Measurements from ENCODE around the gene TWF2. TPM values are rescaled to one million over a fixed set of nuclear protein-coding genes. Genes with fewer than 3 reads are reported as not detected.
A peak's percentile ranks its signal among the peaks of the same experiment; 100 is the strongest.

TWF2 gene
- total and polyA plus RNA-seq, 10 of the 15 experiments (the other 5 are each of a cell fraction or from before 2014, with no cell fraction given) = 0.16 to 106 (median 68.5) TPM

- no peak for TF ChIP-seq ZZZ3 (IDR thresholded peaks at IDR 0.05; ENCODE audit: control insufficient read depth, insufficient read length, low read depth)
- TF ChIP-seq MEF2A (IDR thresholded peaks at IDR 0.05; ENCODE audit: insufficient read depth, low read depth, low read length) = no peak
- no peak for TF ChIP-seq NKRF (conservative IDR thresholded peaks at IDR 0.05)
- no peak for TF ChIP-seq TCF12 (IDR thresholded peaks at IDR 0.05; ENCODE audit: low read depth, low read length)
- TF ChIP-seq ZSCAN29 (IDR thresholded peaks at IDR 0.05) = no peak
- TF ChIP-seq SMAD1 (IDR thresholded peaks at IDR 0.05; ENCODE audit: low read depth, partially characterized antibody) = no peak
- TF ChIP-seq RB1 (IDR thresholded peaks at IDR 0.05; ENCODE audit: borderline replicate concordance) = 0 out of 2 replicates have a peak, but pooled peaks have one; percentile 31
- TF ChIP-seq, protein P1, sequence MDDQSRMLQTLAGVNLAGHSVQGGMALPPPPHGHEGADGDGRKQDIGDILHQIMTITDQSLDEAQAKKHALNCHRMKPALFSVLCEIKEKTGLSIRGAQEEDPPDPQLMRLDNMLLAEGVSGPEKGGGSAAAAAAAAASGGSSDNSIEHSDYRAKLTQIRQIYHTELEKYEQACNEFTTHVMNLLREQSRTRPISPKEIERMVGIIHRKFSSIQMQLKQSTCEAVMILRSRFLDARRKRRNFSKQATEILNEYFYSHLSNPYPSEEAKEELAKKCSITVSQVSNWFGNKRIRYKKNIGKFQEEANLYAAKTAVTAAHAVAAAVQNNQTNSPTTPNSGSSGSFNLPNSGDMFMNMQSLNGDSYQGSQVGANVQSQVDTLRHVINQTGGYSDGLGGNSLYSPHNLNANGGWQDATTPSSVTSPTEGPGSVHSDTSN (IDR thresholded peaks at IDR 0.05; ENCODE audit: insufficient replicate concordance, low read depth, low read length) = peak; percentile 87
- TF ChIP-seq ESRRA (IDR thresholded peaks at IDR 0.05; ENCODE audit: low read length) = no peak
- peak; percentile 49 for TF ChIP-seq RELA (IDR thresholded peaks at IDR 0.05; ENCODE audit: borderline replicate concordance, partially characterized antibody)
- no peak for TF ChIP-seq RFX5 (IDR thresholded peaks at IDR 0.05; ENCODE audit: low read depth, low read length)
- 0 out of 2 replicates have a peak, but pooled peaks have one; percentile 30 for TF ChIP-seq IRF4 (IDR thresholded peaks at IDR 0.05; ENCODE audit: low read depth, low read length)
- TF ChIP-seq SIN3A (IDR thresholded peaks at IDR 0.05; ENCODE audit: low read depth, low read length) = no peak
- no peak for TF ChIP-seq HDAC2 (IDR thresholded peaks at IDR 0.05)
- TF ChIP-seq PKNOX1 (IDR thresholded peaks at IDR 0.05) = peak; percentile 96
- TF ChIP-seq JUNB (IDR thresholded peaks at IDR 0.05) = no peak
- no peak for TF ChIP-seq ZNF217 (IDR thresholded peaks at IDR 0.05)
- TF ChIP-seq NR2C1 (IDR thresholded peaks at IDR 0.05) = no peak
- TF ChIP-seq POLR2A (IDR thresholded peaks at IDR 0.05; ENCODE audit: low read depth, low read length) = no peak
- TF ChIP-seq GATAD2B (conservative IDR thresholded peaks at IDR 0.05; ENCODE audit: low read depth) = 0 out of 2 replicates have a peak, but pooled peaks have one; percentile 32
- TF ChIP-seq IKZF2 (IDR thresholded peaks at IDR 0.05) = 0 out of 4 replicates have a peak, but pooled peaks of 1 of the 2 experiments have one; percentile 9
- TF ChIP-seq BCL11A (IDR thresholded peaks at IDR 0.05; ENCODE audit: low read depth, low read length) = no peak
Measured at GRCh38 chr3:52220380-52221026, 18.5 kb downstream of the TWF2 start (continued).

All from GM12878 (cell line).